GM21360 (cell line): ENCODE data around the gene OR2B2.

Source experiments
- ATAC-seq: cut with Tn5 transposase; IDR thresholded peaks from one replicate; pipeline ENCODE4 v1.9.1; 2021; ENCODE audit warnings: mild to moderate bottlenecking, moderate library complexity; ENCODE audit not compliant: unreplicated experiment

OR2B2 gene

GRCh38 chr6:27867945-27868300, 44.3 kb downstream of the OR2B2 start:
- no peak for ATAC-seq

DNA sequence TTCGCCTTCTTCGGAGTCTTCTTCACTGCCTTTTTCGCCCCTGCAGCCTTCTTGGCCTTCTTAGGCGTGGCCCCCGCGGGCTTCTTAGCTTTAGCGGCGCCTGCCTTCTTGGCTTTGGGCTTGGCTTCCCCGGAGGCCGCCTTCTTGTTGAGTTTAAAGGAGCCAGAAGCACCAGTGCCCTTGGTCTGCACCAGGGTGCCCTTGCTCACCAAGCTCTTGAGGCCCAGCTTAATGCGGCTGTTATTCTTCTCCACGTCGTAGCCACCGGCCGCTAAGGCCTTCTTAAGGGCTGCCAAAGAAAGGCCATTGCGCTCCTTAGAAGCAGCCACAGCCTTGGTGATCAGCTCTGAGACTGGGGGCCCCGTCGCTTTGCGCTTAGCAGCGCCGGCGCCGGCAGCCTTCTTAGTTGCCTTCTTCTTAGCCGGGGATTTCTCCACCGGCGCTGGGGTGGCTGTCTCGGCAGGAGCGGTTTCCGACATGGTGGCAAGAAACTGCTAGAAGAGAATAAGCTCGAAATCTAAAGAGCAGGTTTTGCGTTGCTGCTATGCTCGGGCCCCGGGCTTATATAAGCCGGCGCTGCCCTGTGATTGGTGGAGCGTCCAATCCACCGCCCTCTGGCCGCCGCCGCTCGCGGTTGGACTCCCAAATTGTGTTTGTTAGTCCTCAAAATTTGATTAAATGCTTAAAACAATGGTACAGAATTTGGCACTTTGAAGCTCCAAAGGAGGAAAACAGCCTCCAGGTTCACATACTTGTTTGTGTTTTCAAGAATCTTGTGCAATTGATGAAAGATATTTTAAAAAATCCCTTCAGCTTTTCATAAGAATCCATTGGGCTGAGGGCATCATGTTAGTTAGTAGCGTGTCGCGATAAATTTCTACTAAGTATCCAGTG, 44.9 kb downstream of the OR2B2 start:
- ATAC-seq, result no peak

- ATAC-seq, result no peak
Measured at GRCh38 chr6:27866357-27867050, 45.7 kb downstream of the OR2B2 start.

GRCh38 chr6:27865850-27866356, 46.3 kb downstream of the OR2B2 start:
- ATAC-seq, result no peak

- ATAC-seq, result peak; percentile 42
Measured at GRCh38 chr6:27864906-27865849, 47.0 kb downstream of the OR2B2 start.

GRCh38 chr6:27863962-27864905, 48.0 kb downstream of the OR2B2 start:
- no peak for ATAC-seq

GRCh38 chr6:27862396-27863066, 49.7 kb downstream of the OR2B2 start:
- ATAC-seq, result no peak

GRCh38 chr6:27861861-27862260, 50.3 kb downstream of the OR2B2 start:
- no peak for ATAC-seq

DNA sequence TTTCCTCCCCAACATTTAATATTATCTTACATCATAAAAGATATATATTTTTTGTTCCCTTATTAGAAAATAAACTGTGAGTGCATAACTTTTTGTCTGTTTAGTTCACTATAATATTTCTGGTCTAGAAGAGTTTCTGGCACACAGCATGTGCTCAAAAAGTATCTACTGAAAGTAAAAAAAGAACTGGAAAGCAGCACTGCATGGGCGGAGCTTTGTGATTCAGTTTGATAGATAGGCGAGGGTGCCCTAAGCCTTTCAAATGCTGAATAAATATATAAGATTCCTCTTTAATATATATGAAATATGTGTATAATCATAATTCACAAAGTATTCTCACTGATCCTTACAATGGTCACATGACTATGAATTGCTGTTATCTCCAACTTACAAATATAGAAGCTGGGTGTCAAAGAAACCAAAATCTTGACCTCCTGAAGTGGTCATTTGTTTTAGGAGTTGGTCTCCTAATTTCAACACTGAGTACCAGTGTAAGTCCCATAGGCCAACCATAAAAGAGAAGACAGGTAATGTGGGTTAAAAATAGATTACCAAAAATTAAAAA, 50.8 kb downstream of the OR2B2 start:
- ATAC-seq, result no peak
